HG03066 (cell line): ENCODE data around the gene ARHGAP26.

Source experiments
- ATAC-seq: cut with Tn5 transposase; IDR thresholded peaks from one replicate; pipeline ENCODE4 v1.9.1; 2021; ENCODE audit warnings: low read depth; ENCODE audit not compliant: unreplicated experiment

Gene ARHGAP26

GRCh38 chr5:143026380-143026779, 256.2 kb downstream of the ARHGAP26 start:
- ATAC-seq = no peak

DNA sequence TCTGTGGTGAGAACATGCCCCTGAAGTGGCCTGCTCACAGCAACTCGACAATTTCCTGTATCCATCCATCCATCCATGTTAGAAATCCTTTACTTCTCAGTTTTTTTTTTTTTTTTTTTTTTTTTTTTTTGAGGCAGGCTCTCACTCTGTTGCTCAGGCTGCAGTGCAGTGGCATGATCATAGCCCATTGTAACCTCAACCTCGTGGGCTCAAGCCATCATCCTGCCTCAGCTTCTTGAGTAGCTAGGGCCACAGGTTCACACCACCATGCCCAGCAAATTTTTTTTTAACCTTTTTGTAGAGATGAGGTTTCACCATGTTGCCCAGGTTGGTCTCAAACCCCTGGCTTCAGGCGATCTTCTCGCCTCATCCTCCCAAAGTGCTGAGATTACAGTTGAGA, 259.1 kb downstream of the ARHGAP26 start:
- no peak for ATAC-seq

GRCh38 chr5:143030349-143030748, 260.2 kb downstream of the ARHGAP26 start:
- no peak for ATAC-seq

- no peak for ATAC-seq
Observed at GRCh38 chr5:143031781-143032580, 261.8 kb downstream of the ARHGAP26 start.

DNA sequence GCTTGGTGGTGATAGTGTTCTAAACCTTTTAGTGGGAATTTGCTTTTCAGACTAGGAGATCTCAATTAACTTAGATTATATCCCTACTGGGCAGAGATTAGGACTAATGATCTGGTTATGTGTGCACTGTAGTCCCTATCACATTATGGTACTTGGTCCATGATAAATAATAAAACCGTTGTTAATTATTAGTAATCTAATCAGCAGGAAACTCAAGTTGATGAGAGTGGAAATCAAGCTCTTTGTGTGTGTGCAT, 262.3 kb downstream of the ARHGAP26 start:
- no peak for ATAC-seq

DNA sequence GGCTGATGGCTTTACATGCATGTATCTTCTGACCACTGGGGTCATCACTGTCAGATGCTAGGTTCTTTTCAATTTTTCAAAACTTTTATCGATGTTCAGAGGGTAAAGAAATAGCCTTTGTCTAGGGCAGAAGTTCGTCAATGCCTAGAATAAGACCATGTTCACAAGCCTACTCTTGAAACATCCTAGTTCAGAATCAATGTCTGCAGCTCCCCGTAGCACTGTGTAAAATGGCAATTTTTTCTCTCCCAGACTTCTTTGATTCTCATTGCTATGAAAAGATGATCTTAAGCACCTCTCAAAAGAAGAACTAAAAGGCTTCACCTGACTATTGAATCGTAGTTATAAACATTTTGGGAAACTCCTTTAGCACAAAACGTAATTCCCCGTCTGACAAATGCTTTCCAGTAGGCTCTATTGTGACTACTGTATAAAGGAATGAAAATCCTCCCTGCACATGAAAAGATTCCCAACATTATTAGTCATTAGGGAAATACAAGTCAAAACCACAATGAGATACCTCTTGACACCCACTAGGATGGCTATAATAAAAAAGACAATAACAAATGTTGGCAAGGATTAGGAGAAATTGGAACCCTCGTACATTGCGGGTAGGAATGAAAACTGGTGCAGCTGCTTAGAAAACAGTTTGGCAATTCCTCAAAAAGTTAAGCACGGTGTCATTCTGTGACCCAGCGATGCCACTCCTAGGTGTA, 263.5 kb downstream of the ARHGAP26 start:
- no peak for ATAC-seq

DNA sequence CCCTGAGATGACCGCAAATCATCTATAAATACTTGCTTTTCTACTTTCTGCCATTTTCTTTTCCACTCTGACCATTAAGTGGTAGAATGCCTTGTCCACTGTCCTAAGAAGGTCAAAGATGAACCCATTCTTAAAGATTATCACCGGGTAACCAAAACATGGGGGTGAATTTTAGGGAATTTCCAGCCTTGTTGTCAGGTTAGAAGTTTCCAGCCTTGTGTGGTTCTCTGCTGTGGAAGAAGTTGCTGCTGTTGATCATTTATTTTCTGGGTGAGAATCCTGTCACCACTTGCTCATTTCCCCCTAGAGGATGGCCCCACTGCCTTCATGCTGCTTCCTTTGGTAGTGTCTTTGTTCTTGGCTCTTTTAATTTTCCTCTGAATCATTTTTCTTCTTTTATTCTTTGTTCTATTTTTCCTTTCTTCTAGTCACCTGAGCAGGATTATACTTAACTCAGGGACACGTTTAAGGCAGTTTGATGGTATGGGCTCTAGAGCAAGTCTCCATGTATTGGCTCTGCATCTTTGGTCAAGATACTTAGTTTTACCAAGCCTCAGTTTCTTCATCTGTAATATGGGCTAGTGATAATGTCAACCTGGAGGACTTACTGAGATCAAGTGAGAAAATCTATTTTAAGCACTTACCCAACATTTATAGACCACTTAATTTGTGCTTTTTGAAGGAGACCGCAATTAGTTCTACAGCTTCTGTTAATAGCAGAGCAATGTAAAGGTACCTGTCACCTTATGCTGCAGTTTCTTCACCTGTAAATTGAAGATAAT, 266.2 kb downstream of the ARHGAP26 start:
- no peak for ATAC-seq

- ATAC-seq = no peak
Observed at GRCh38 chr5:143037071-143037470, 266.9 kb downstream of the ARHGAP26 start.

GRCh38 chr5:143037708-143038107, 267.5 kb downstream of the ARHGAP26 start:
- no peak for ATAC-seq

GRCh38 chr5:143040622-143041021, 270.4 kb downstream of the ARHGAP26 start:
- ATAC-seq = no peak

- ATAC-seq = no peak
Observed at GRCh38 chr5:143041461-143041860, 271.3 kb downstream of the ARHGAP26 start.

GRCh38 chr5:143041972-143042770, 272.0 kb downstream of the ARHGAP26 start:
- ATAC-seq = no peak

- no peak for ATAC-seq
Observed at GRCh38 chr5:143044265-143044664, 274.1 kb downstream of the ARHGAP26 start.

DNA sequence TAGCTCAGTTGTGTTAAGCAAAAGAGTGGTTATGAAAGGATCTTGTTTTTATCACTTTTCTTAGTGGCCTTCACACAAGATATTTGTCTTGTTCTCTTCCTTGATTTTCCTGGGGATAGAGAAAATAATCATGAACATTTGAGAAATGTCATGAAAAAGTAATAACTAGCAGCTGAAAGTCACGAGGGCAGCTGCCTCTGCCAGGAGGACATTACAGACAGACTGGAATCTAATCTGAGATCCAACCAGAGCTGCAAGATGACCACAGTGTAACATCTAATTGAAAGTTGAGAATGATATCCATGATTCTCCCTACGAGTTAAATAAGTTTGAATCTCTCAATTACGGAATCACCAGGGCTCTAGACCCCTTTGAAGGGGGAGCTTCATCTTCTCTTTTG, 274.9 kb downstream of the ARHGAP26 start:
- no peak for ATAC-seq

- no peak for ATAC-seq
Observed at GRCh38 chr5:143046314-143046713, 276.1 kb downstream of the ARHGAP26 start.

- ATAC-seq = no peak
Observed at GRCh38 chr5:143047091-143047490, 276.9 kb downstream of the ARHGAP26 start.

DNA sequence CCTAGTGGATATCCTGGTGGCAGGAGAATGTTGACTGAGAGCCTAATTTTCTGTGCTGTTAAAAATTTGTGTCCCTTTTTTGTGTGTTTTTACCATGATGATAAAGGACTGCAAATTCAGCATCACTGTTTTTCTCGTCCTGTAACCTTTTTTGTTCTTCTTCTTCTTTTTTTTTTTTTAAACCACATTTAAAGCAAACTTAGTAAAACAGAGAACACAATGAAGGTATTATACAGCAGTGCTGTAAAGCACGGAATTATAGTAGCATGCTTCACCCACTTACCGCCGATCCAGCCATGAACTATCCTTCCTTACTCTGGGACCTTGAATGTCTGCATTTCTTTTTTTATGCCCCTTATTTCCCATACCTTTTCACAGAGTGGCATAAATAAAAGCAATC, 280.0 kb downstream of the ARHGAP26 start:
- no peak for ATAC-seq

DNA sequence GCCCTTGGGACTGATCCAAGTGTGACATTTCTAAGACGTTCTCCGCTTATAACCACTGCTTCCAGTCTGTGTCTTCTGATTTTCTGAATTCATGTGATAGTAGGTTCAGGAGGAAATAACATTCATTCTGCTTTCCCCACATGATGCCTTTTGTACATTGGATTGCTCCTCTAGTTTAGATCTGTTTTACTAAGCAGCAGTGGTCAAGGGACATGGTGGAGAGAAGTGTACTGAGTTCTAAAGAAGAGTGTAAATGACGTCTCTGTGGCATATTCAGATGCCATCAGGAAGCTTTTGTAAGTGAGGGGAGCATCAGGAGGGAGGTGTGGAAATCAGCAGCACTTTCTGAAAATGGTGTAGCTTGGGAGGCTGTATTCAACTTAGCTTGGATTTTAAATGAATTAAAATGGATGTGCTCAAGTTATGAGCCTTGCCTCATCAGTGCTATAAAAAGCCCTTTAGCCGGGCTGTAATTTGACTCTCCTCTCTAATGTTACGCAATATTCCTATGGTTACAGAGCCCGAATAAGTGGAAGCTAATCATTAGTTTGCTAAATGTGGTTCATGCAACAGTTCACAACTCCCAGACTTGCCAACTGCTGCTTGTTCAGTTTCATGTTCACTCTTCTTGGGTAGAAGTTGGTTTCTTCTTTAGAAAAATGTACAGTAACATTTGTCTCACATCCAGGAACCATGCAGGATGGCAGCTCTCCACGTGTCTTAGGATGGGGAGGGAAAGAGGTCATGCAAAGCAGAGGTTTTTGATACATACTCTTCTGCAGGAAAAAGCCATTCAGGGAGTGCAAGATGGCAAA, 281.3 kb downstream of the ARHGAP26 start:
- ATAC-seq = no peak

DNA sequence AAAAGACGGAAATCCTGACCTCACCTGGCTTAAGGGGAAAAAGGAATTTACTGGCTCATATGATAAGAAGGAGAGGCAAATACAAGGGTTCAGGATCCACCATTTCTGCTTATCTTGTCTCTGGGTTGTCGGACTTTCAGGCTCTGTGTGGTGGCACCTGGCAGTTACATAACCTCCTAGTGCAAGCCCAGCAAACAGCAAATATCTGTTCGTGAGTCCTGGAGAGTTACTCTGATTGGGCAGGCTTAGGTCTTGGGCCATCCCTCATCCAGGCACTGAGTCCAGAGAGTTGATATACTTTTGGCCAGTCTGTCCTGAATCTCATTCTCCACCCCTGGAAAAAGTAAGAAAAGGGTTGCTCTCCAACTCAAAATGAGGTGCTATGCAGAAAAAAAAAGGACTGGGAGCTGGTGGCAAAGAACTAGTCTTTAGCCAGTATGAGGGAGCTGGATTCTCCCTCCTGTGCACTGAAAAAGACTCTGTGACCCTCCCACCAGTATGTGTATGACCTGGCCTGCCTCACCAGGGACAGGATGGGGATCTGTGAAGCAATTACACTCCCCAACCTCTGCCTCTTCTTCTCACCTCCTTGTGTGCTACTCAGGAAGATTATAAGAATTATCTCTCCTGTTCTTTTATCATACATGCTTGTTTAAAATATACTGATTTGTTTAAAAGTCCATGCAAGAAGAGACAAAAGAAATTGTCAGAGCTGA, 282.9 kb downstream of the ARHGAP26 start:
- ATAC-seq = no peak
